Cardiac muscle cell (in vitro differentiated cells and primary cell): ENCODE measurements around the gene STRADA. TPM values are rescaled to one million over a fixed set of nuclear protein-coding genes. Genes with fewer than 3 reads are reported as not detected.
A peak's percentile ranks its signal among the peaks of the same experiment; 100 is the strongest.

Source experiments
- DNase-seq, 2 donors: peaks; one replicate each; pipeline versions ENCODE4 v3.0.0 to v3.0.0-alpha.2; 2010 to 2017; ENCODE audit warnings: low read depth in 1 of 2, low spot score in 1 of 2
- H3K27ac ChIP-seq: fragments of 200-600 bp; sonication (generic); 2 replicates; pipeline ENCODE4 v1.5.1; 2016
- H3K27me3 ChIP-seq: fragments of 200-600 bp; sonication (generic); 2 replicates; pipeline ENCODE4 v1.6.0; 2016; ENCODE audit warnings: control low read depth
- H3K36me3 ChIP-seq: fragments of 200-600 bp; sonication (generic); 2 replicates; pipeline ENCODE4 v1.5.1; 2016; ENCODE audit warnings: control low read depth
- H3K4me1 ChIP-seq: fragments of 200-600 bp; sonication (generic); 2 replicates; pipeline ENCODE4 v1.8.1; 2017; ENCODE audit warnings: low read depth, mild to moderate bottlenecking, mixed run types
- H3K4me3 ChIP-seq: fragments of 200-600 bp; sonication (generic); 2 replicates; pipeline ENCODE4 v1.5.1; 2016; ENCODE audit warnings: mild to moderate bottlenecking
- H3K9me3 ChIP-seq: fragments of 200-600 bp; sonication (generic); 2 replicates; pipeline ENCODE4 v1.5.1; 2017; ENCODE audit warnings: low read depth, mild to moderate bottlenecking, control low read depth
- polyA plus RNA-seq: library from polyadenylated mRNA; unstranded; fragments of >200 nt; fragmentation: Nextera tagmentation; extraction: Ambion mirVana; gene quantifications from 2 replicates; pipeline ENCODE4 v1.2.1, GENCODE V29; 2016
- total RNA-seq: library from RNA; depleted of rRNA; stranded (reverse); fragments of >200 nt; gene quantifications from 2 replicates; pipeline ENCODE4 v1.2.3, GENCODE V29; 2016
- TF ChIP-seq, protein P1 (sequence below): IDR thresholded peaks from 2 replicates; pipeline ENCODE4 v1.5.1; 2012; ENCODE audit warnings: low read depth, mild to moderate bottlenecking, low read length

The STRADA gene
- total and polyA plus RNA-seq, 2 experiments from 2014 or later: 30.3 to 53.1 TPM

GRCh38 chr17:63685578-63685977 lies 56.0 kb downstream of the STRADA start:
- no peak overlapping the region for H3K4me3 ChIP-seq
- DNase-seq: no peak
- TF ChIP-seq, protein P1, sequence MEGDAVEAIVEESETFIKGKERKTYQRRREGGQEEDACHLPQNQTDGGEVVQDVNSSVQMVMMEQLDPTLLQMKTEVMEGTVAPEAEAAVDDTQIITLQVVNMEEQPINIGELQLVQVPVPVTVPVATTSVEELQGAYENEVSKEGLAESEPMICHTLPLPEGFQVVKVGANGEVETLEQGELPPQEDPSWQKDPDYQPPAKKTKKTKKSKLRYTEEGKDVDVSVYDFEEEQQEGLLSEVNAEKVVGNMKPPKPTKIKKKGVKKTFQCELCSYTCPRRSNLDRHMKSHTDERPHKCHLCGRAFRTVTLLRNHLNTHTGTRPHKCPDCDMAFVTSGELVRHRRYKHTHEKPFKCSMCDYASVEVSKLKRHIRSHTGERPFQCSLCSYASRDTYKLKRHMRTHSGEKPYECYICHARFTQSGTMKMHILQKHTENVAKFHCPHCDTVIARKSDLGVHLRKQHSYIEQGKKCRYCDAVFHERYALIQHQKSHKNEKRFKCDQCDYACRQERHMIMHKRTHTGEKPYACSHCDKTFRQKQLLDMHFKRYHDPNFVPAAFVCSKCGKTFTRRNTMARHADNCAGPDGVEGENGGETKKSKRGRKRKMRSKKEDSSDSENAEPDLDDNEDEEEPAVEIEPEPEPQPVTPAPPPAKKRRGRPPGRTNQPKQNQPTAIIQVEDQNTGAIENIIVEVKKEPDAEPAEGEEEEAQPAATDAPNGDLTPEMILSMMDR: no peak
- H3K9me3 ChIP-seq: no peaks in the 10 kb centered on the region
- no peak overlapping the region for H3K27ac ChIP-seq
- no peaks in the 10 kb centered on the region for H3K4me1 ChIP-seq
- peaks cover 20% of the 10 kb centered on the region for H3K36me3 ChIP-seq
- H3K27me3 ChIP-seq: no peaks in the 10 kb centered on the region

GRCh38 chr17:63685041-63685440 lies 56.6 kb downstream of the STRADA start:
- peak in 1 of 2 donors; percentile 28 for DNase-seq
- H3K4me1 ChIP-seq: no peaks in the 10 kb centered on the region
- H3K4me3 ChIP-seq: no peak overlapping the region
- no peaks in the 10 kb centered on the region for H3K27me3 ChIP-seq
- H3K9me3 ChIP-seq: no peaks in the 10 kb centered on the region
- TF ChIP-seq, protein P1: no peak
- peaks cover 20% of the 10 kb centered on the region for H3K36me3 ChIP-seq
- H3K27ac ChIP-seq: no peak overlapping the region

GRCh38 chr17:63682981-63683380 lies 58.6 kb downstream of the STRADA start:
- H3K27me3 ChIP-seq: no peaks in the 10 kb centered on the region
- no peak for DNase-seq
- H3K27ac ChIP-seq: no peak overlapping the region
- TF ChIP-seq, protein P1: no peak
- peaks cover 16% of the 10 kb centered on the region for H3K36me3 ChIP-seq
- H3K4me1 ChIP-seq: no peaks in the 10 kb centered on the region
- no peak overlapping the region for H3K4me3 ChIP-seq
- no peaks in the 10 kb centered on the region for H3K9me3 ChIP-seq

- Histone ChIP-seq H3K9me3 (no peaks in the 10 kb centered on the region), H3K36me3 (peaks cover 16% of the 10 kb centered on the region), H3K4me1 (no peaks in the 10 kb centered on the region), H3K4me3 (no peak overlapping the region), H3K27ac (no peak overlapping the region), H3K27me3 (no peaks in the 10 kb centered on the region)
- TF ChIP-seq, protein P1: no peak
- no peak for DNase-seq
These were observed 59.2 kb downstream of the STRADA start for GRCh38 chr17:63682441-63682840.

GRCh38 chr17:63681530-63681929 lies 60.1 kb downstream of the STRADA start:
- H3K27ac ChIP-seq: no peak overlapping the region
- H3K9me3 ChIP-seq: no peaks in the 10 kb centered on the region
- H3K4me1 ChIP-seq: no peaks in the 10 kb centered on the region
- no peak overlapping the region for H3K4me3 ChIP-seq
- no peak for DNase-seq
- peaks cover 16% of the 10 kb centered on the region for H3K36me3 ChIP-seq
- TF ChIP-seq, protein P1: no peak
- no peaks in the 10 kb centered on the region for H3K27me3 ChIP-seq

DNA sequence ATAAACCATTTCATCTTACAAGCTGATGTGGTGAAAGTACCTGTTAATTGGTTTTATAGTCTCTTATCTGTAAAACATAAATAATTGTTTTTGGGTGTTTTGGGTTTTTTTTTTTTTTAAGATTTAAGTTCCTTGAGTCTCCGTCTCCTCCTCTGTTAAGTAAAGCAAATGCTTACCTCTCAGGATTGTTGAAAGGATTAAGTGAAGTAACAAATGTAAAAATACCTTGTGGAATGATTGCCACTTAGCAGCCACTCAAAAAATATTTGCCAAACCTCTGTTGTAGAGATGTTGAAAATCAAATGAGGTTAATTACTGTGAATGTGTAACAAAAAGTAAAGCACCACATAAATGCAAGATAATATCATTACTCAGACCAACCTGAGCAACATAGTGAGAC lies 60.9 kb downstream of the STRADA start:
- TF ChIP-seq, protein P1: no peak
- Histone ChIP-seq H3K27ac (no peak overlapping the region), H3K36me3 (peaks cover 16% of the 10 kb centered on the region), H3K9me3 (no peaks in the 10 kb centered on the region), H3K4me1 (peaks cover 8% of the 10 kb centered on the region), H3K4me3 (no peak overlapping the region), H3K27me3 (no peaks in the 10 kb centered on the region)
- no peak for DNase-seq
